ENCODE results near the gene NEMP1.

GRCh38 chr12:57080855-57081254 is 2.3 kb upstream of the NEMP1 start:
- TF ChIP-seq CTCF (optimal IDR thresholded peaks at IDR 0.05 in 1 of 3, IDR thresholded peaks at IDR 0.05 in 1 of 3, conservative IDR thresholded peaks at IDR 0.05 in 1 of 3; ENCODE audit: extremely low read depth in 1 of 3, insufficient read depth in 2 of 3, low read length in 3 of 3) (no peak), EZH2 (IDR thresholded peaks at IDR 0.05; ENCODE audit: low read length) (no peak)
